Raji (cell line): Measurements from ENCODE around the gene HOXB8.

Experiments
- POLR2A ChIP-seq: IDR thresholded peaks from 2 replicates; pipeline ENCODE4 v1.6.1; 2011; ENCODE audit warnings: low read depth, low read length, control low read depth; ENCODE audit not compliant: insufficient read depth

HOXB8 gene

GRCh38 chr17:48598736-48599135 lies 16.4 kb downstream of the HOXB8 start:
- no peak for TF ChIP-seq POLR2A

DNA sequence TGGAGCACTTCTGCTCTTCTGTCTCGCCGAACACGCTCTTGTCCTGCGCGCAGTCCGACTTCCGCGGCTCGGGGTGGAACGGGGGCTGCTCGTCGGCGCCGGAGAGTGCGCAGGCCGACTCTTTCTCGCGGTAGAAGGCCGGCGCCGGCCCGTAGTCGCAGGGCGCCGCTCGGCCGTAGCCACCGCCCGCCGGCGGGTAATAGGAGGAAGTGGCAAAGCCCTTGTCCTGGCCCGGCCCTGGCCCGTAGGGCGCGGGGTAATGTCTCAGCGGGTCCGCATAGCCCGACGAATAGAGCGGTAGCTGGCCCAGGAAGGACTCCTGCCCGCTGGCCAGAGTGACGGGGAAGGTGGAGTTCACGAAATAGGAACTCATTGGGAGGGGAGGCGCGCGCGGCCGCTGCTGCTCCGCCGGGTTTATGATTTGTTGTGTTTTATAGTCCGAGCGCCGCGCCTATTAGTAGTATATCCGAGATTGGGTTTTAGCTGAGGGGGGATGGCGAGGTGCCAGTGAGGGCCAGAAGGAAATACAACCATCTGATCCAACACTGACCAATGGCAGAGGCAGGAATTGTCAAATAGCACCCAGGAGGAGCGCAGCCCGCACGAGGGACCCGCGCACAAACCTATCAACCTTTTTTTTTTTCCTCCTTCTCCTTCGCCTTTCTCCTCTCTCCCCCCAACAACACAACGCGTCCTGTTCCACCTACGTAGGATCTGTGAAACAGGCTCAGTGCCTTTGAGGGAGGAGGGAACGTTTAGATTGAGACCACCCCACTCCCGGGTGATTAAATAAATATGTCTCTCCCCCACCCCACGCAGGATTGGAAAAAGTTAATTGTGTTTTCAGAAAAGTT lies 17.1 kb downstream of the HOXB8 start:
- no peak for TF ChIP-seq POLR2A

DNA sequence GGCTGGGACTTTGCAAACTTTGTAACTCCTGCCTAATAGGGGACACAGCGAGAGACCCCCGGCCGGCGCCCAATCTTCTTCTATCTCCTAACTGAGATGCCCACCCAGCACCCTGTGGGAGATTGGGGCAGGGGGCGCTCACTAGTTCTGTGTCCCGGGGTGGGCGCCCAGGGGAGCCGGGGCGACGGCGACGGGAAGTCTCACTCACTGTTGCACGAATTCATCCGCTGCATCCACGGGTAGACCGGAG lies 17.6 kb downstream of the HOXB8 start:
- TF ChIP-seq POLR2A: no peak

DNA sequence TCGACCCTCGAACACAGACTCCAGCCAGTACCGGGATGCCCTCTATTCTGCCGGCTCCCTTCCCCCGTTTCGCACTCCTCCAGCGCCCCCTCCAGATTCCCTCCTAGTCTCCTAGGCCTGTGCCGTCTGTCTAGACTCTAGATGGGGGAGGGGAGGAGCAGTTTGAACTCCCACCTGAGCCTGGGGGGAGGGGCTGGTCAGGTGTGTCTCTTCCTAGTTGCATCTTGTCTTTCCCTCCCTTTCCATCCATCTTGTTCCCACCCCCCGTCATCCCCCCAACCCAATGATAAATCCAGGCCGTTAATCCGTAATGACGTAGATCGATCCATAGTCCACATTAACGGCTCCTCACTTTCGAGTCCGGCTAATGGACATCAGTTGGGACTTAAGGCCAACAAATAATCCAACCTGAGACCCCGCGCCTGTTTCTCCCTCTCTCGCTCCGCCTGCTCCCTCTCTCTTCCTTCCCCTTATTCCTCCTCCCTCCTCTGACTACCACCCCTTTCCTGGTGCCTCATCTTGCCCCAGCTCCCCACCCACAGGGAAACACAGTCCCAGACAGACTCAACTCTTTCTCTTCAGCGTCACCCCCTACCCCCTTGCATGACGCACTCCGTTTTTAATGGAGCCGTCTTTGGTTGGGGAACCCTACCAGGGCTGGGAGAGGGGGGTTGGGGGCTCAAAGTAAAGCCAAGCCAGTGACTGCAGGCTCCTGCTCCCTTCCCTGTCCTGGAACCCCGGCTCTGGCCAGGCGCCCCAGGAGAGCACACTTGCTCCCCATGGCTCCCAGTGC lies 18.2 kb downstream of the HOXB8 start:
- TF ChIP-seq POLR2A: no peak

DNA sequence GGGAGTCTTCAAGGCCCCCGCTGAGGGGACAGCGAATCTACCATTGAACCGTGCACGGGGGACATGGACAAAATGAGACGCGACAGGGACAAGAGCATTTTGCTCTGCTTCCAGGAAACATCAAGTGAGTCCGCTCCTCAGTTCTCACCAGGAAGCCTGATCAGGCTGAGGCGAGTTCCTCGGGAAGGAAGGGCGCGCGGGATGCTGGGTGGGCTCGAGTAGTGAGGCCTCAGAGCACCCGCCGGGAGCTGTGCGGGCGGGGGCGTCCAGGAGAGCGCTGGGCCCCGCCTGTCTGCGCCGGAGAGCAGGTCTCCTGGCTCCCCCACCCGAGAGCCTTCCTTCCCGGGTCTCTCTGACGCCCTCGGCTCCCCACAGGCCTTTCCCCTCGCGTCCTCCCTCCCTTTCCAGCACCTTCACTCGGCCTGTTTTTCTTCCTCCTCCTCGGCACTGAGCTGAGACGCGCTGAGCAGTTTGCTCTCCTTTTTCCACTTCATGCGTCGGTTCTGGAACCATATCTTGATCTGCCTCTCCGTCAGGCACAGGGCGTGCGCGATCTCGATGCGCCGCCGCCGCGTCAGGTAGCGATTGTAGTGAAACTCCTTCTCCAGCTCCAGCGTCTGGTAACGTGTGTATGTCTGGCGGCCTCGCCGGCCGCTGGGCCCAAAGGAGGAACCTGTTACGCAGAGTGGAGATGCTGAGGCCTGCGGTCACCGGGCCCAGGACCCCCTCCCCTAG lies 18.9 kb downstream of the HOXB8 start:
- no peak for TF ChIP-seq POLR2A

- TF ChIP-seq POLR2A: no peak
These were observed 19.7 kb downstream of the HOXB8 start for GRCh38 chr17:48595278-48595999.

DNA sequence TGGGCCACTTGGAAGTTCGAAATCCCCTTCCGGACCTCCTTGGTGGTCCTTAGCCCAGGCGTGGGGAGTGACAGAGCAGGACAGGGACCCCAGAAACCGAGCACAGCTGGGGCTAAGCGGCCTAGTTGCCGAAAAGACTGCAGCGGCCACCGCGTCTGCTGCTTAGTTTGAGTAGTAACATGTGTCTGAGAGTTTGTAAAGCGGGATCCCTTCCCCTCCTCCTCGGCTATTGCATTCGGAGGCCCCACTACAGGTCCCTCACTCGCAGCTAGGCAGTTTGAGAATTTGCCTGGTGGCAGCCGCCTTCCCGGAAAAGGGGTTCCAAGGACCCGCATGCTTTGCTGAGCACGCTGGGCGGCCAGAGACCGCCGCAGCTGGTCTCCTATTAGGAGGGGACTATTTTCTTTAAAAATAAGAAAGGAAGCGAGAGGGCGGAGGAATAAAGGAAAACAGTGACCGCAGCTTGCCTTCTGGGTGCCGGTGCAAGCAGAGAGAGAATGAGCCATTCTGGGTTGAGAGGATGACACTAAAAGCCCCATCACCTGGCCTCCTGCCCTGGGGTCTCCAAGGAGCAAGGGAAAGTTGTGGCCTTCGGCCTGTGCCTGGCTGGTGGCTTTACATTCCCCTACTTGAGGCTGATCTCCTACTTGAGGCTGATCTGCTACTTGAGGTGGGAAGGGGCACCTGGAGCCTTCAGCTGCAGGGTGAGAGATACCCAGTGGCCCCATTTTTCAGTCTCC lies 20.4 kb downstream of the HOXB8 start:
- no peak for TF ChIP-seq POLR2A

- TF ChIP-seq POLR2A: no peak
These were observed 21.1 kb downstream of the HOXB8 start for GRCh38 chr17:48593840-48594537.

DNA sequence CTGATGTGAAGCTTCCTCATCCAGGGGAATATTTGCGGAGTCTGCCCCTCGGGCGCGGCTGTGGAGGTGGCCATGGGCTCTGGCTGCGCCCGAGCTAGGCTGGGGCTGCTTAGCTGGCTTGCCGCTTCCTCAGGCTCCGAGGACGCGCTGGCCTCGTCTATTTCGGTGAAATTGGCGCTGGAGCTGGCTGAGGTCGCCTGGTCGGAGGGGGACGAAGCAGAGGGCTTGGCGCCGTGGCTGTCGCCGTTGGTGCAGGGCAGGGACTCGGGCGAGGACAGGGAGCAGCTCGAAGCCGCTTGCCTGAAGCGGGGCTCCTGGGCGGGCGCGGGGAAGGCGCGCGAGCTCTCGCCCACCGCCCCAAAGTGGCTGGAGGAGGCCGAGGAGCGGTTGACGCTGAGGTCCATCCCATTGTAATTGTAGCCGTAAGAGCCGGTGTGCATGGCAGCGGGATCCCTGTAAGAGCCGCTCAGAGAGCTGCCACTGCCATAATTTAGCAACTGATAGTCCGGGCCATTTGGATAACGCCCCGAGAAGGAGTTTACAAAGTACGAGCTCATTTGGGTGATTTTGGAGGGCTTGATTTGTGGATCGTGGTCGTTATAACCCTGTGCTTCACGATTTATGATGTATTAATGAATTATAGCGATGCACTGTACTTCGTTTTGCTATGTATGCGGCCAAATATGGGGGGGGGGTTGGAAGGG lies 21.8 kb downstream of the HOXB8 start, which contains the start of gene HOXB5:
Gene HOXB5 (minus strand): TSS at position 654 of the 704 bp plus-strand sequence. CDS start 97 bp downstream, at position 557.
- no peak for TF ChIP-seq POLR2A

GRCh38 chr17:48592577-48592976 lies 22.5 kb downstream of the HOXB8 start:
- TF ChIP-seq POLR2A: no peak

DNA sequence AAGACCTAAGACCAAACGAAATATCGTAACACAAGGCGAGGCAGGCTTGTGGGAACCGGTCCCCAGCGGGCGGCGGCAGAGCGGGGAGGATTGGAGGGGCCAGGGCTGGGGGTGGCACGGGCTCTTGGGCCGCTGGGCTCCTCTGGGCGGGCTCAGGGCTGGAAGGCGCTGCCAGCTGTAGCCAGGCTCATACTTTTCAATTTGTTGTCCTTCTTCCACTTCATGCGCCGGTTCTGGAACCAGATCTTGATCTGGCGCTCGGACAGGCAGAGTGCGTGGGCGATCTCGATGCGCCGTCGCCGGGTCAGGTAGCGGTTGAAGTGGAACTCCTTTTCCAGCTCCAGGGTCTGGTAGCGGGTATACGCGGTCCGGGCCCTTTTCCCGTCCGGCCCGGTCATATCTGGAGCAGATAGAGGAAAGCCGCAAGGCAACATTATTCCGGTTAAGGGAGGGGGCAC lies 23.0 kb downstream of the HOXB8 start:
- TF ChIP-seq POLR2A: no peak

DNA sequence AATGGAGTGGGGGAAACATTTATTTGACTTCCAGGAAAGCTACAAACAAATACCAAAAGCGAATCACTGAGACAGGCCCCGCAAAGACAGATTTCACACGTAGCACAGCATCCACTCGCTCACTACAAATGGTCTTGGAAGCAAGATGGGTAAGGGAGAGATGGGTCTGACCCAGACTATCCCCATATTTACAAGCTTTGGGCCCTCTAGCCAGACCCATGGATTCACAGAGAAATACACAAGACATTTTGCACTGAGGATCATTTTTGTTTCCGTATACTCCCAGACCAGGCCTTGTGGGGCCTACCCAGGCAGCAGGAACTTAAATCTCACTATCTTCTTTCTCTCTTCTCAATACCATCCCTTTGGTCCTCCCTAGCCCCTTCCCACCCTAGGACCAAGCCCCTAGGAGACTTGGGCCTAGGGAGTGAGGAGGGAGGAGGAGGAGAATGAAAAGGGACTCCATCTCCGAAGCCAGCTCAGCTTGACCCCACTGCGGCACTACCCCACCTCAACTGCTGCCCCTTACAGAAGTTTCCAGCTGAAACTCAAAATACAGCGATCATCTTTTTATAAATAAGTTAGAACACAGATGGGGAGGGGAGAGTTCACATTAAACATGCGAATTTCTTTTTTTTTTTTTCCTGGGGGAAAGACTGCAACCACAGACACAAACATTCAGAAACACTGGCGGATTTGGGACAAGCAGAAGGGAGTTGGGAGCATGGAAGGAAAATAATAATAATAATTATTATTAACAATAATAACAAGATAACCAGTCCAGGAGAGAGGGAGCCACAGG lies 23.6 kb downstream of the HOXB8 start:
- TF ChIP-seq POLR2A: no peak
